AG09309 (cell line): ENCODE results near the gene RANGRF.
"Not testable (repeated sequence)": the region's sequence is repeated elsewhere in the genome, so short reads cannot be mapped to it uniquely, and the experiment has no call there.

Experiments used
- DNase-seq: peaks from one replicate; pipeline ENCODE4 v3.0.0-alpha.2; 2010; ENCODE audit warnings: low read depth
- H3K4me3 ChIP-seq: 2 replicates; pipeline ENCODE4 v1.5.1; 2011; ENCODE audit warnings: mild to moderate bottlenecking, low read depth, low read length, moderate library complexity; ENCODE audit not compliant: control insufficient read depth
- TF ChIP-seq, protein P1 (sequence below): IDR thresholded peaks from 2 replicates; pipeline ENCODE4 v1.5.1; 2011; ENCODE audit warnings: mild to moderate bottlenecking, low read depth, low read length, inconsistent platforms; ENCODE audit not compliant: insufficient read depth, control insufficient read depth; ENCODE audit errors: missing control alignments

Gene RANGRF, protein sequence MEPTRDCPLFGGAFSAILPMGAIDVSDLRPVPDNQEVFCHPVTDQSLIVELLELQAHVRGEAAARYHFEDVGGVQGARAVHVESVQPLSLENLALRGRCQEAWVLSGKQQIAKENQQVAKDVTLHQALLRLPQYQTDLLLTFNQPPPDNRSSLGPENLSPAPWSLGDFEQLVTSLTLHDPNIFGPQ

DNA sequence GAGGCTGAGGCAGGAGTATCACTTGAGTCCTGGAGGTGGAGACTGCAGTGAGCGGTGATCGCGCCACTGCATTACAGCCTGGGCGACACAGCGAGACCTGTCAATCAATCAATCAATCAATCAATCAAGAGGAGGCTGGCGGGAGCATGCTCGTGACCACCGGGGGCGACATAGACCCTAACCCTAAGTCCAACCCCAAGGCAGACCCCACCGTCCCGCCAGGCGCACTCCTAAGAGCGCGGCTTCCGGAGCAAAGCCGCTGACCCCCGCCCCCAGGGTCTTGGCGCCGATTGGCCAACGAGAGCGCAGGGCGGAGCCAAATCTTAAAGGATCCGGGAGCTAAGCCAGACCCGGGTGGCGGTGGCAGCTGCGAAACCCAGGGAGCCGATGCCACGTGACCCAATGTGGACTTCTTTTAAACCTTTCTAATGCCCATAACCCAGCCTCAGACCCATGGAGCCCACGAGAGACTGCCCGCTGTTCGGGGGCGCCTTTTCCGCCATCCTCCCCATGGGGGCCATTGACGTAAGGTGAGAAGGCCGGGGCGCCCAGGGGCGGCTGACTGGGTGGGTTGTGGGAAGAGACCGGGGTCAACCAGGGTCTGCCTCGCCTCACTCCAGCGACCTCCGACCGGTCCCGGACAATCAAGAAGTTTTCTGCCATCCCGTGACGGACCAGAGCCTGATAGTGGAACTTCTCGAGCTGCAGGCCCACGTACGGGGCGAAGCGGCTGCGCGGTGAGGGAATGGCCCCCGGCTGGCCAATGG is at the start of gene RANGRF:
RANGRF (plus strand) TSS at position 335 of the 767 bp plus-strand sequence; CDS start at position 454, 119 bp downstream.
- DNase-seq = peak; percentile 11
- H3K4me3 ChIP-seq = peak within 1 kb of the TSS; percentile 94
- TF ChIP-seq, protein P1, sequence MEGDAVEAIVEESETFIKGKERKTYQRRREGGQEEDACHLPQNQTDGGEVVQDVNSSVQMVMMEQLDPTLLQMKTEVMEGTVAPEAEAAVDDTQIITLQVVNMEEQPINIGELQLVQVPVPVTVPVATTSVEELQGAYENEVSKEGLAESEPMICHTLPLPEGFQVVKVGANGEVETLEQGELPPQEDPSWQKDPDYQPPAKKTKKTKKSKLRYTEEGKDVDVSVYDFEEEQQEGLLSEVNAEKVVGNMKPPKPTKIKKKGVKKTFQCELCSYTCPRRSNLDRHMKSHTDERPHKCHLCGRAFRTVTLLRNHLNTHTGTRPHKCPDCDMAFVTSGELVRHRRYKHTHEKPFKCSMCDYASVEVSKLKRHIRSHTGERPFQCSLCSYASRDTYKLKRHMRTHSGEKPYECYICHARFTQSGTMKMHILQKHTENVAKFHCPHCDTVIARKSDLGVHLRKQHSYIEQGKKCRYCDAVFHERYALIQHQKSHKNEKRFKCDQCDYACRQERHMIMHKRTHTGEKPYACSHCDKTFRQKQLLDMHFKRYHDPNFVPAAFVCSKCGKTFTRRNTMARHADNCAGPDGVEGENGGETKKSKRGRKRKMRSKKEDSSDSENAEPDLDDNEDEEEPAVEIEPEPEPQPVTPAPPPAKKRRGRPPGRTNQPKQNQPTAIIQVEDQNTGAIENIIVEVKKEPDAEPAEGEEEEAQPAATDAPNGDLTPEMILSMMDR = no peak

DNA sequence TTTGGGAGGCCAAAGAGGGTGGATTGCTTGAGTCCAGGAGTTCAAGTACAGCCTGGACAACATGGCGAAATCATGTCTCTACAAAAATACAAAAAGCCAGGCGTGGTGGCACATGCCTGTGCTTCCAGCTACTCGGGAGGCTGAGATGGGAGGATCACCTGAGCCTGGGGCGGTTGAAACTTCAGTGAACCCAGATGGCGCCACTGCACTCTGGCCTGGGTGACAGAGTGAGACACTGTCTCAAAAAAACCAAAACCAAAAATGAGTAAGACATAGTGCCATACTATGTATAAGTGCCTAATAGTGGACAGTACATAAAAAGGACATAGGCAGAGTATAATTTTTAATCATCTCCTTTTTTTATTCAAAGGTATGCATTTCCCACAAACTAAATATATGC is 44.6 kb upstream of the RANGRF start:
- DNase-seq = no peak
- TF ChIP-seq, protein P1 = no peak
- no peak overlapping the region for H3K4me3 ChIP-seq

DNA sequence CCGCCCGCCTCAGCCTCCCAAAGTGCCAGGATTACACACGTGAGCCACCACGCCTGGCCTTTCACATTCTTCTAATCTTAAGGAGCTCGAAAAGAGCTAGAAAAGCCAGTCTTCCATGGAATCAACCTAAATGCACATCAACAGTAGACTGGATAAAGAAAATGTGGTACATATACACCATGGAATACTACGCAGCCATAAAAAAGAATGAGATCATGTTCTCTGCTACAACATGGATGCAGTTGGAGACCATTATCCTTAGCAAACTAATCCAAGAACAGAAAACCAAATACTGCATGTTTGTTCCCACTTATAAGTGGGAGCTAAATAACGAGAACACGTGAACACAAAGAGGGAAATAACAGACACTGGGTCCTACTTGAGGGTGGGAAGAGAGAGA is 43.7 kb upstream of the RANGRF start:
- TF ChIP-seq, protein P1 = no peak
- DNase-seq = no peak
- no peak overlapping the region for H3K4me3 ChIP-seq

DNA sequence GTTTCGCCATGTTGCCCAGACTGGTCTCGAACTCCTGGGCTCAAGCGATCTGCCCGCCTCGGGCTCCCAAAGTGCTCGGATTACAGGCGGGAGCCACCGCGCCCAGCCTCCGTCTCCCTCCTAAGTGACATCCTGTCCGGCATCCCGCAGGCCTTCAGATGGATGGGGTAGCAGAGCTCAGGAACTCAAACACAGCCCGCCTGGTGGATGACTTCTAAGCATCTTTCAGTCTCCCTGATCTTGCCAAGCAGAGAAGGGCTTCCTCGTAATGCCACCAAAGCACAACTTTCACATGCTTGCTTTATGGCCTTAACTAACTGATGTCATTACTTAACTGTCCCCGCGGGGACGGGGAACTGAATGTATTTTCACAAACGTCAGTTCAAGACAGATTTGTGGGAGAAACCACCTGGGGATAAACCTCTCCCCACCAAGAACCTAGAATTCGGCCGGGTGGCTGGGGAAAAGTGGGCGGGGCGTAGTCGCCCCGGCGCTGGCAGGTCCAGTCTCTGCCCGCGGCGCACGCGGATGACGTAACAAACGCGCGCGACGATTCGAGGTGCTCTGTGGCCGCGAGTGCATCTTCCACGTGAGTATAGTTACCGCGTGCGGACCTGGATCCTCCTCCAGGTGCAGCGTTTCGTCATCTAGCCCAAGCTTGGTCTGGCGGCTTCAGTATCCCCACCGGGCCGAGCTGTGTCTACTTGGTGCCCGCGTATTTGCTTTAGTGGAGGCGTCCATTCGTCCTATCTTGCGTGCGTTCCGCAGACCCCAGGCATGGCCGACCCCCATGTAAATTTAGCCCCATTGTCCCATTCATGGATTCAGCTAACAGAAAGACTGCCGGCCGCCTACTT is 39.5 kb upstream of the RANGRF start, which contains the start of gene PFAS:
PFAS (plus strand) TSS at position 539 of the 857 bp plus-strand sequence. CDS start 4,649 bp downstream, outside the sequence.
- TF ChIP-seq, protein P1 = no peak
- peak; percentile 58 for DNase-seq
- H3K4me3 ChIP-seq = peak within 1 kb of the TSS; percentile 98

DNA sequence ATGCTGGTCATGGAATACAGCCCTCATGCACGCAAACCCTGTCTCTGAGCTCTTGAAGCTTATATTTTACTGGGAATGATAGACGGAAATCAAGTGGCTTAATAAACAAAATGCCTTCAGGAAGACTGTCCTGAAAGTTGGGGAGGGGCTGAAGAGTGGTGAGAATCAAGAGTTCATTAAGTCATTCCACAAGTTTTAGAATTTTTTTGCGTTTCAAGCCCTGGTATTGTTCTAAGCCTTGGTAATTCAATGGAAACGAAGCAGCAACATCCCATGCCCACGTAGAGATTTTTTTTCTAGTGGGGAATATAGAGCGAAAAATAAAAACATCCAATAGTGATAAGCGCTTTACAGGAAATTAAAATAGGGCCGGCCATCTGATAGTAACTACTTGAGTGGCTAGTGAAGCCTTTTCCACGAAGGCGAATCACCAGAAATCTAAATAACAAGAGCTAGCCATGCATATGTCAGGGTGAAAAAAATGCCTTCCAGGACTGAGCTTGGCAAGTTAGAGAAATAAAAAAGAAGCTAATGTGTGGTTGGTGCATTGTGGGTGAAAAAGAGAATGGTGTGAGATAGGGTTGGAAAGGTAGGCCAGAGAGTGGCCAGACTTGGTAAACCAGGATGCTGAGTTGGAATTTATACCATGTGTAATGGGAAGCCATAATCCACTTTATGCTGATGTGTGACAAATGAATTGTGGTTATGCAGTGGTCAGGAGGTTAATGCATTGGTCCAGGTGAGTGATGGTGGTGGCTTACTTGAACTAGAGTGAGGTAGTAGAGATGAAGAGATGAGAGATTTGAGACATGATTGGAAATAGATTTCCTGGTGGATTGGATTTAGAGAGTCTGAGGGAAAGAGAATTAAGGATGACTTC is 38.6 kb upstream of the RANGRF start:
- TF ChIP-seq, protein P1 = no peak
- no peak for DNase-seq

DNA sequence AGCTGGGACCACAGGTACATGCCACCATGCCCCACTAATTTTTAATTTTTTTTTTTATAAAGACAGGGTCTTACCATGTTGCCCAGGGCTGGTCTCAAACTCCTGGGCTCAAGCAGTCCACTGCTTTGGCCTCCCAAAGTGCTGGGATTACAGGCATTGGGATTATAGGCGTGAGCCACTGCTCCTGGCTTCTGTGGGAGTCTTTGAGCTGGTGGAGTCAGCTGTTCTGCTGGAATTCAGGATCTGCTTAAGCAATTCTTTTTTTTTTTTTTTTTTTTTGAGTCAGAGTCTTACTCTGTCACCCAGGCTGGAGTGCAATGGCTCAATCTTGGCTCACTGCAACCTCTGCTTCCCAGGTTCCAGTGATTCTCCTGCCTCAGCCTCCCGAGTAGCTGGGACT is 37.1 kb upstream of the RANGRF start:
- not testable (repeated sequence) for H3K4me3 ChIP-seq, DNase-seq

More for the DNA sequence above, 38.6 kb upstream of the RANGRF start:
- peak overlapping the region; percentile 98 for H3K4me3 ChIP-seq
